ENCODE measurements around the gene TBC1D14. TPM values are rescaled to one million over a fixed set of nuclear protein-coding genes. Genes with fewer than 3 reads are reported as not detected.
A peak's percentile ranks its signal among the peaks of the same experiment; 100 is the strongest.

TBC1D14 gene
- polyA plus RNA-seq, 3 donors: 36.3 to 44.7 (median 39.3) TPM

GRCh38 chr4:7067452-7068278 lies 158.0 kb downstream of the TBC1D14 start, which contains the start of gene GRPEL1:
Gene GRPEL1 (minus strand): TSS chr4:7068064. CDS start chr4:7068032, 32 bp downstream.
- peaks cover 12 to 24% (median 20%) of the 10 kb centered on the region in 3 donors for H3K27me3 Mint-ChIP-seq (ENCODE audit: low read depth in 3 of 3)
- Histone ChIP-seq H4K20me1 (ENCODE audit: insufficient read depth, low read length) (peaks cover 47% of the 10 kb centered on the region), H2AFZ (ENCODE audit: insufficient read depth, low read depth, low read length, poor library complexity, severe bottlenecking) (peak within 1 kb of the TSS; percentile 95), H3K9ac (ENCODE audit: insufficient read depth, low read length, poor library complexity, severe bottlenecking) (peak within 1 kb of the TSS; percentile 97), H3K36me3 (replicated peaks in 1 of 2; ENCODE audit: control insufficient read depth in 1 of 2, insufficient read depth in 2 of 2, low read length in 2 of 2) (peaks cover 17 to 22% of the 10 kb centered on the region in 2 donors), H3K4me3 (replicated peaks in 1 of 3; ENCODE audit: low read depth in 2 of 3, low read length in 3 of 3) (peak within 1 kb of the TSS; percentile 70 to 83 (median 79)), H3K79me2 (ENCODE audit: insufficient read depth, low read length) (peaks cover 52% of the 10 kb centered on the region), H3K27me3 (ENCODE audit: control insufficient read depth in 2 of 2, insufficient read depth in 2 of 2, low read length in 2 of 2) (peaks cover 0 to 18% of the 10 kb centered on the region in 2 donors), H3K27ac (ENCODE audit: low read depth in 1 of 2, low read length in 2 of 2) (peak within 1 kb of the TSS; percentile 83 to 94), H3K4me1 (ENCODE audit: control insufficient read depth in 1 of 2, insufficient read depth in 2 of 2, low read length in 2 of 2) (peaks cover 37 to 46% of the 10 kb centered on the region in 2 donors), H3K4me2 (replicated peaks; ENCODE audit: extremely low read depth, low read length, poor library complexity, severe bottlenecking) (peak within 1 kb of the TSS; percentile 88), H3K9me3 (replicated peaks in 1 of 2; ENCODE audit: control insufficient read depth in 1 of 2, insufficient read depth in 1 of 2, low read length in 2 of 2) (no peaks in the 10 kb centered on the region)
- peak; percentile 99 to 100 (median 100) for DNase-seq
- under 1% methylated on average over 74 of the region's 81 CpGs for WGBS (ENCODE audit: insufficient coverage)
- peak within 1 kb of the TSS; percentile 91 to 98 for H3K4me3 Mint-ChIP-seq
- peak within 1 kb of the TSS; percentile 90 to 98 (median 96) for H3K27ac Mint-ChIP-seq
- H3K4me1 Mint-ChIP-seq: peaks cover 39% of the 10 kb centered on the region
- no peaks in the 10 kb centered on the region for H3K9me3 Mint-ChIP-seq
- intact Hi-C loops (cut with micrococcal nuclease): loop anchor here (1.0 to 10.0 kb wide), 4 partner anchors 25 to 283 kb away; partner anchors contain the start of gene KIAA0232 (in 1 of the 2)
- peaks cover 22 to 28% of the 10 kb centered on the region in 2 donors for H3K36me3 Mint-ChIP-seq
- TF ChIP-seq, protein P1, sequence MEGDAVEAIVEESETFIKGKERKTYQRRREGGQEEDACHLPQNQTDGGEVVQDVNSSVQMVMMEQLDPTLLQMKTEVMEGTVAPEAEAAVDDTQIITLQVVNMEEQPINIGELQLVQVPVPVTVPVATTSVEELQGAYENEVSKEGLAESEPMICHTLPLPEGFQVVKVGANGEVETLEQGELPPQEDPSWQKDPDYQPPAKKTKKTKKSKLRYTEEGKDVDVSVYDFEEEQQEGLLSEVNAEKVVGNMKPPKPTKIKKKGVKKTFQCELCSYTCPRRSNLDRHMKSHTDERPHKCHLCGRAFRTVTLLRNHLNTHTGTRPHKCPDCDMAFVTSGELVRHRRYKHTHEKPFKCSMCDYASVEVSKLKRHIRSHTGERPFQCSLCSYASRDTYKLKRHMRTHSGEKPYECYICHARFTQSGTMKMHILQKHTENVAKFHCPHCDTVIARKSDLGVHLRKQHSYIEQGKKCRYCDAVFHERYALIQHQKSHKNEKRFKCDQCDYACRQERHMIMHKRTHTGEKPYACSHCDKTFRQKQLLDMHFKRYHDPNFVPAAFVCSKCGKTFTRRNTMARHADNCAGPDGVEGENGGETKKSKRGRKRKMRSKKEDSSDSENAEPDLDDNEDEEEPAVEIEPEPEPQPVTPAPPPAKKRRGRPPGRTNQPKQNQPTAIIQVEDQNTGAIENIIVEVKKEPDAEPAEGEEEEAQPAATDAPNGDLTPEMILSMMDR (IDR thresholded peaks at IDR 0.05): no peak

DNA sequence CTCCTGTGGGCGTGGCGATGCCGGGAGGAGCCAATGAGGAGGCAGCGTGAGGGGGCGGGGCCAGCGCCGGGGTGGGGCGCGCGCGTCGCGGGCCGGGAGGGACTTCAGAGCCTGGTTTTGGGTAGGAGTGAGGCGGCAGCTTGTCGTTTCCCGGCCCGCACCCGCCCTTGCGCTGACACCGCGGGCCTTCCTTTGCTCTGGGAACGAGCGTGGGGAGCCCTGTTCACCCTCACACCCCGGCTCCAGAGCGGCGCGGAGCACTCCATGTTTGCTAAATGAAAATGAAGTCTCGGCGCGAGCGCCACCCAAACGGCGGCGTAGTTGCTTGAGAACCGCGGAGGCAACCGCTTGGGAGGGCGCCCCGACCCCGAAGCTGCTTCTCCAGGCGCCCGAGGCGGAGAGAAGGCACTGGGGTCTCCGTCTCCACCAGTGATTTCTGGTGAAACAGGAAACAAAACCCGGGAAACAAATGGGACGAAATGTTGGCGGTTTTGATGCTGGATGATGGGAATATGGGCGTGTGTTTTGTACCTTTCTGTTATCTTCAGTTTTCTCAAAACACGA lies 158.7 kb downstream of the TBC1D14 start:
- H3K27ac Mint-ChIP-seq: peak overlapping the region; percentile 90 to 96 (median 90)
- Histone ChIP-seq H3K27me3 (ENCODE audit: control insufficient read depth in 2 of 2, insufficient read depth in 2 of 2, low read length in 2 of 2) (peaks cover 0 to 18% of the 10 kb centered on the region in 2 donors), H3K36me3 (replicated peaks in 1 of 2; ENCODE audit: control insufficient read depth in 1 of 2, insufficient read depth in 2 of 2, low read length in 2 of 2) (peaks cover 11 to 15% of the 10 kb centered on the region in 2 donors), H3K79me2 (ENCODE audit: insufficient read depth, low read length) (peaks cover 45% of the 10 kb centered on the region), H2AFZ (ENCODE audit: insufficient read depth, low read depth, low read length, poor library complexity, severe bottlenecking) (peak overlapping the region; percentile 95), H3K4me2 (replicated peaks; ENCODE audit: extremely low read depth, low read length, poor library complexity, severe bottlenecking) (peak overlapping the region; percentile 88), H3K4me3 (replicated peaks in 1 of 3; ENCODE audit: low read depth in 2 of 3, low read length in 3 of 3) (peak overlapping the region; percentile 58 to 83 (median 70)), H3K27ac (ENCODE audit: low read depth in 1 of 2, low read length in 2 of 2) (peak overlapping the region; percentile 58 to 66), H4K20me1 (ENCODE audit: insufficient read depth, low read length) (peaks cover 40% of the 10 kb centered on the region), H3K4me1 (ENCODE audit: control insufficient read depth in 1 of 2, insufficient read depth in 2 of 2, low read length in 2 of 2) (peaks cover 37 to 46% of the 10 kb centered on the region in 2 donors), H3K9me3 (replicated peaks in 1 of 2; ENCODE audit: control insufficient read depth in 1 of 2, insufficient read depth in 1 of 2, low read length in 2 of 2) (no peaks in the 10 kb centered on the region), H3K9ac (ENCODE audit: insufficient read depth, low read length, poor library complexity, severe bottlenecking) (peak overlapping the region; percentile 53)
- TF ChIP-seq, protein P1 (IDR thresholded peaks at IDR 0.05): no peak
- no peak for DNase-seq
- H3K27me3 Mint-ChIP-seq (ENCODE audit: low read depth in 3 of 3): peaks cover 13 to 27% (median 23%) of the 10 kb centered on the region in 3 donors
- H3K4me3 Mint-ChIP-seq: peak overlapping the region; percentile 91 to 98
- peaks cover 15 to 21% of the 10 kb centered on the region in 2 donors for H3K36me3 Mint-ChIP-seq
- H3K9me3 Mint-ChIP-seq: no peaks in the 10 kb centered on the region
- peaks cover 39% of the 10 kb centered on the region for H3K4me1 Mint-ChIP-seq
- WGBS (ENCODE audit: insufficient coverage): under 1% methylated on average over 44 of the region's 50 CpGs
- intact Hi-C loops (cut with micrococcal nuclease): loop anchor here (1.0 to 10.0 kb wide), 4 partner anchors 26 to 284 kb away; partner anchors contain the start of gene KIAA0232 (in 1 of the 2)

Measured in CD14-positive monocyte (primary cell).